ENCODE results near the gene RXFP1.

- TF ChIP-seq EZH2 (IDR thresholded peaks at IDR 0.05; ENCODE audit: insufficient read depth, poor library complexity, severe bottlenecking) = no peak
- TF ChIP-seq EZH2phosphoT487 (IDR thresholded peaks at IDR 0.05; ENCODE audit: insufficient read depth, low read depth) = no peak
Observed at GRCh38 chr4:158566860-158567259, 45.2 kb downstream of the RXFP1 start.
